Suprapubic skin (tissue), 4 donors: Measurements from ENCODE around the gene AGTRAP. TPM values are rescaled to one million over a fixed set of nuclear protein-coding genes. Genes with fewer than 3 reads are reported as not detected.

Experiments used
- DNase-seq, 2 donors: peaks; one replicate each; pipeline ENCODE4 v3.0.0-alpha.2; 2019; ENCODE audit warnings: low spot score in 2 of 2
- H3K27ac ChIP-seq: fragments of 200-600 bp; sonication (generic); one replicate; pipeline ENCODE4 v1.5.1; 2019
- H3K27me3 ChIP-seq: fragments of 200-600 bp; sonication (generic); one replicate; pipeline ENCODE4 v1.5.1; 2019
- H3K36me3 ChIP-seq: fragments of 200-600 bp; sonication (generic); one replicate; pipeline ENCODE4 v1.5.1; 2019
- H3K4me1 ChIP-seq: fragments of 200-600 bp; sonication (generic); one replicate; pipeline ENCODE4 v1.5.1; 2019
- H3K4me3 ChIP-seq: fragments of 200-600 bp; sonication (generic); one replicate; pipeline ENCODE4 v1.5.1; 2019; ENCODE audit warnings: mild to moderate bottlenecking
- H3K9me3 ChIP-seq: fragments of 200-600 bp; sonication (generic); one replicate; pipeline ENCODE4 v1.5.1; 2019
- CTCF ChIP-seq, 2 donors: fragments of 200-600 bp in 1 of 2; fragments of 450-650 bp in 1 of 2; sonication (generic) in 1 of 2; IDR thresholded peaks; one replicate each; pipeline ENCODE4 v1.5.1; 2016 to 2019; ENCODE audit warnings: antibody characterized with exemption in 2 of 2, mild to moderate bottlenecking in 1 of 2, moderate library complexity in 1 of 2
- EP300 ChIP-seq: sonication (generic); formaldehyde crosslinking; IDR thresholded peaks from one replicate; pipeline ENCODE4 v1.6.1; 2017; ENCODE audit warnings: antibody characterized with exemption
- POLR2A ChIP-seq, 2 donors: fragments of 450-650 bp; IDR thresholded peaks; one replicate each; pipeline ENCODE4 v1.6.1; 2017; ENCODE audit warnings: antibody characterized with exemption in 2 of 2, mild to moderate bottlenecking in 2 of 2, moderate library complexity in 2 of 2
- POLR2AphosphoS5 ChIP-seq, 3 donors: sonication (generic); formaldehyde crosslinking; IDR thresholded peaks; one replicate each; pipeline ENCODE4 v1.6.1; 2017; ENCODE audit warnings: antibody characterized with exemption in 3 of 3
- WGBS: methylation state at CpG from one replicate; pipeline ENCODE4 v1.1.5; 2018; 5-methylcytosine and 5-hydroxymethylcytosine counted together
- total RNA-seq, 4 donors: library from RNA; depleted of rRNA; stranded (reverse); fragments of >200 nt; gene quantifications; one replicate each; pipeline ENCODE4 v1.1.0, GENCODE V29; 2016

The AGTRAP gene
- total RNA-seq, 4 donors from 2014 or later, result 34.7 to 52.5 (median 47.2) TPM

- Histone ChIP-seq H3K4me1 (no peaks in the 10 kb centered on the region), H3K9me3 (no peaks in the 10 kb centered on the region), H3K36me3 (no peaks in the 10 kb centered on the region), H3K27me3 (no peaks in the 10 kb centered on the region), H3K4me3 (no peak overlapping the region), H3K27ac (no peak overlapping the region)
- no peak for DNase-seq
- TF ChIP-seq POLR2A (IDR thresholded peaks at IDR 0.05) (no peak), EP300 (no peak), POLR2AphosphoS5 (IDR thresholded peaks at IDR 0.05) (no peak), CTCF (IDR thresholded peaks at IDR 0.05) (no peak)
- WGBS, result 78% methylated on average over 3 of the region's 4 CpGs
These were observed 33.3 kb downstream of the AGTRAP start for GRCh38 chr1:11769274-11769673.

- no peak overlapping the region for H3K27ac ChIP-seq
- TF ChIP-seq POLR2A (IDR thresholded peaks at IDR 0.05), result no peak
- TF ChIP-seq POLR2AphosphoS5 (IDR thresholded peaks at IDR 0.05), result no peak
- no peak for TF ChIP-seq EP300
- no peak for TF ChIP-seq CTCF (IDR thresholded peaks at IDR 0.05)
- no peaks in the 10 kb centered on the region for H3K9me3 ChIP-seq
- no peak for DNase-seq
- no peaks in the 10 kb centered on the region for H3K36me3 ChIP-seq
- H3K4me1 ChIP-seq, result no peaks in the 10 kb centered on the region
- no peaks in the 10 kb centered on the region for H3K27me3 ChIP-seq
- H3K4me3 ChIP-seq, result no peak overlapping the region
These were observed 34.1 kb downstream of the AGTRAP start for GRCh38 chr1:11770011-11770410.

GRCh38 chr1:11771481-11772043, 35.6 kb downstream of the AGTRAP start:
- no peaks in the 10 kb centered on the region for H3K4me1 ChIP-seq
- no peaks in the 10 kb centered on the region for H3K27me3 ChIP-seq
- TF ChIP-seq POLR2A (IDR thresholded peaks at IDR 0.05) (no peak), CTCF (IDR thresholded peaks at IDR 0.05) (no peak), EP300 (no peak), POLR2AphosphoS5 (IDR thresholded peaks at IDR 0.05) (no peak)
- no peaks in the 10 kb centered on the region for H3K9me3 ChIP-seq
- H3K4me3 ChIP-seq, result no peak overlapping the region
- 65% methylated on average over 7 of the region's 11 CpGs for WGBS
- no peaks in the 10 kb centered on the region for H3K36me3 ChIP-seq
- no peak for DNase-seq
- H3K27ac ChIP-seq, result no peak overlapping the region

- WGBS, result 65% methylated on average over 5 of the region's 5 CpGs
- Histone ChIP-seq H3K36me3 (no peaks in the 10 kb centered on the region), H3K4me1 (no peaks in the 10 kb centered on the region), H3K27ac (no peak overlapping the region), H3K9me3 (no peaks in the 10 kb centered on the region), H3K4me3 (no peak overlapping the region), H3K27me3 (no peaks in the 10 kb centered on the region)
- DNase-seq, result no peak
- TF ChIP-seq EP300 (no peak), POLR2AphosphoS5 (IDR thresholded peaks at IDR 0.05) (no peak), POLR2A (IDR thresholded peaks at IDR 0.05) (no peak), CTCF (IDR thresholded peaks at IDR 0.05) (no peak)
These were observed 36.5 kb downstream of the AGTRAP start for GRCh38 chr1:11772458-11772857.

GRCh38 chr1:11774753-11775152, 38.8 kb downstream of the AGTRAP start:
- WGBS, result 91% methylated on average over 9 of the region's 9 CpGs
- H3K27ac ChIP-seq, result no peak overlapping the region
- no peaks in the 10 kb centered on the region for H3K36me3 ChIP-seq
- no peaks in the 10 kb centered on the region for H3K27me3 ChIP-seq
- DNase-seq, result no peak
- H3K9me3 ChIP-seq, result no peaks in the 10 kb centered on the region
- no peaks in the 10 kb centered on the region for H3K4me1 ChIP-seq
- TF ChIP-seq POLR2AphosphoS5 (IDR thresholded peaks at IDR 0.05) (no peak), EP300 (no peak), CTCF (IDR thresholded peaks at IDR 0.05) (no peak), POLR2A (IDR thresholded peaks at IDR 0.05) (no peak)
- no peak overlapping the region for H3K4me3 ChIP-seq
